GM12892 (cell line): Measurements from ENCODE around the gene PTPRH.

Experiments used
- POLR2A ChIP-seq: IDR thresholded peaks from 2 replicates; pipeline ENCODE4 v1.6.1; 2011; ENCODE audit warnings: low read depth, low read length, control low read depth
- POLR2AphosphoS5 ChIP-seq: IDR thresholded peaks from 2 replicates; pipeline ENCODE4 v1.6.1; 2011; ENCODE audit warnings: low read depth, low read length, control low read depth

- TF ChIP-seq POLR2A = no peak
- TF ChIP-seq POLR2AphosphoS5 = no peak
These were observed 36.1 kb upstream of the PTPRH start for GRCh38 chr19:55245236-55245904.
